ENCODE data around the gene SH3TC1.

DNA sequence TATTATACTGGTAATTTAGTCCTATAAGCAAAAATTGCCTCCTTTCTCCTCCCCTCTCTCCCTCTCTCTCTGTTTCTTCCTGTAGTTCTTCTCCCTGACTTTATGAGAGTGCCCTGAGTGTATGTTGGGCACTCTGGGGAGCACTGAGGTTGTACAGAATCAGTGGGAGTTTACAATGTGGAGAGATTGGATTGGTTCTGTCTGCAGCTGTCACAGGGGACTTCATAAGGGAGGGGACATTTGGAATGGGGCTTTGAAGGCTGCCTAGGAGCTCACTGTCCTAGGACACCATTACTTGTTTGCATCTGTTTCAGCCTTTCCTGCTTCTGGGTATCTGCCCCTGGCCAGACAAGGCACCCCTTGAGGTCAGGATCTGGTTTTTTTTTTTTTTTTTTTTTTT is 22.9 kb downstream of the SH3TC1 start:
- TF ChIP-seq, protein P1, sequence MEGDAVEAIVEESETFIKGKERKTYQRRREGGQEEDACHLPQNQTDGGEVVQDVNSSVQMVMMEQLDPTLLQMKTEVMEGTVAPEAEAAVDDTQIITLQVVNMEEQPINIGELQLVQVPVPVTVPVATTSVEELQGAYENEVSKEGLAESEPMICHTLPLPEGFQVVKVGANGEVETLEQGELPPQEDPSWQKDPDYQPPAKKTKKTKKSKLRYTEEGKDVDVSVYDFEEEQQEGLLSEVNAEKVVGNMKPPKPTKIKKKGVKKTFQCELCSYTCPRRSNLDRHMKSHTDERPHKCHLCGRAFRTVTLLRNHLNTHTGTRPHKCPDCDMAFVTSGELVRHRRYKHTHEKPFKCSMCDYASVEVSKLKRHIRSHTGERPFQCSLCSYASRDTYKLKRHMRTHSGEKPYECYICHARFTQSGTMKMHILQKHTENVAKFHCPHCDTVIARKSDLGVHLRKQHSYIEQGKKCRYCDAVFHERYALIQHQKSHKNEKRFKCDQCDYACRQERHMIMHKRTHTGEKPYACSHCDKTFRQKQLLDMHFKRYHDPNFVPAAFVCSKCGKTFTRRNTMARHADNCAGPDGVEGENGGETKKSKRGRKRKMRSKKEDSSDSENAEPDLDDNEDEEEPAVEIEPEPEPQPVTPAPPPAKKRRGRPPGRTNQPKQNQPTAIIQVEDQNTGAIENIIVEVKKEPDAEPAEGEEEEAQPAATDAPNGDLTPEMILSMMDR (IDR thresholded peaks at IDR 0.05; ENCODE audit: low read length), result no peak
- no peak for TF ChIP-seq EZH2 (IDR thresholded peaks at IDR 0.05; ENCODE audit: borderline replicate concordance, low read length)
